K562 (cell line): ENCODE results near the gene MYCBPAP.

Experiments
- ADNP ChIP-seq: fragments of 200-800 bp; sonication (Bioruptor generic); IDR thresholded peaks from 2 replicates; pipeline ENCODE4 v1.6.1; 2016; ENCODE audit warnings: missing genetic modification characterization, missing compliant biosample characterization
- ETV6 ChIP-seq, 3 experiments: fragments of 150-350 bp in 1 of 3; sonication (generic) in 1 of 3; formaldehyde crosslinking in 1 of 3; IDR thresholded peaks; 2 replicates each; pipeline versions ENCODE4 v1.6.1 to v1.8.0; 2014 to 2022; ENCODE audit warnings: borderline replicate concordance in 2 of 3, low read depth in 2 of 3, antibody characterized with exemption in 1 of 3, low read length in 1 of 3, mild to moderate bottlenecking in 1 of 3, missing genetic modification reagents in 1 of 3
- MTA3 ChIP-seq: fragments of 450-650 bp; formaldehyde crosslinking; IDR thresholded peaks from 2 replicates; pipeline ENCODE4 v1.6.1; 2017; ENCODE audit warnings: mild to moderate bottlenecking, borderline replicate concordance
- NUFIP1 ChIP-seq: fragments of 450-650 bp; IDR thresholded peaks from 2 replicates; pipeline ENCODE4 v1.6.1; 2018; ENCODE audit not compliant: partially characterized antibody
- POLR2AphosphoS5 ChIP-seq: IDR thresholded peaks from 2 replicates; pipeline ENCODE4 v1.6.1; 2011; ENCODE audit warnings: mild to moderate bottlenecking, low read depth, low read length, moderate library complexity; ENCODE audit not compliant: control insufficient read depth, insufficient read depth
- SIN3A ChIP-seq, 2 experiments: fragments of 150-350 bp in 1 of 2; IDR thresholded peaks; 2 replicates each; pipeline ENCODE4 v1.6.1; 2011 to 2016; ENCODE audit warnings: borderline replicate concordance in 2 of 2, low read depth in 2 of 2, low read length in 2 of 2, mild to moderate bottlenecking in 2 of 2, moderate library complexity in 2 of 2; ENCODE audit not compliant: control insufficient read depth in 1 of 2
- SPI1 ChIP-seq: IDR thresholded peaks from 2 replicates; pipeline ENCODE4 v1.6.1; 2011; ENCODE audit warnings: low read depth, low read length, control low read depth, borderline replicate concordance
- ZNF3 ChIP-seq: fragments of 250-450 bp; sonication (Bioruptor Pico); IDR thresholded peaks from 2 replicates; pipeline ENCODE4 v1.5.0; 2021; ENCODE audit warnings: mild to moderate bottlenecking, moderate library complexity
- TF ChIP-seq, protein P1 (sequence below): sonication (generic); formaldehyde crosslinking; IDR thresholded peaks from 2 replicates; pipeline ENCODE4 v1.8.0; 2023; ENCODE audit warnings: mild to moderate bottlenecking, missing genetic modification reagents
- TF ChIP-seq, protein P2 (sequence below): fragments of 250-450 bp; sonication (Bioruptor Pico); IDR thresholded peaks from 2 replicates; pipeline ENCODE4 v1.8.0; 2022; ENCODE audit warnings: moderate library complexity, mild to moderate bottlenecking, inconsistent platforms
- TF ChIP-seq, protein P3 (sequence below), 3 experiments: IDR thresholded peaks in 2 of 3; conservative IDR thresholded peaks in 1 of 3; 2 replicates each; pipeline ENCODE4 v1.5.1; 2011 to 2012; ENCODE audit warnings: low read length in 3 of 3, mild to moderate bottlenecking in 3 of 3, control low read depth in 2 of 3, improper control_type of control experiment in 1 of 3, inconsistent platforms in 1 of 3, low read depth in 1 of 3, mixed read lengths in 1 of 3, moderate library complexity in 1 of 3; ENCODE audit not compliant: insufficient read depth in 2 of 3
- TF ChIP-seq, protein P4 (sequence below): IDR thresholded peaks from 2 replicates; pipeline ENCODE4 v1.6.1; 2014; ENCODE audit warnings: antibody characterized with exemption

DNA sequence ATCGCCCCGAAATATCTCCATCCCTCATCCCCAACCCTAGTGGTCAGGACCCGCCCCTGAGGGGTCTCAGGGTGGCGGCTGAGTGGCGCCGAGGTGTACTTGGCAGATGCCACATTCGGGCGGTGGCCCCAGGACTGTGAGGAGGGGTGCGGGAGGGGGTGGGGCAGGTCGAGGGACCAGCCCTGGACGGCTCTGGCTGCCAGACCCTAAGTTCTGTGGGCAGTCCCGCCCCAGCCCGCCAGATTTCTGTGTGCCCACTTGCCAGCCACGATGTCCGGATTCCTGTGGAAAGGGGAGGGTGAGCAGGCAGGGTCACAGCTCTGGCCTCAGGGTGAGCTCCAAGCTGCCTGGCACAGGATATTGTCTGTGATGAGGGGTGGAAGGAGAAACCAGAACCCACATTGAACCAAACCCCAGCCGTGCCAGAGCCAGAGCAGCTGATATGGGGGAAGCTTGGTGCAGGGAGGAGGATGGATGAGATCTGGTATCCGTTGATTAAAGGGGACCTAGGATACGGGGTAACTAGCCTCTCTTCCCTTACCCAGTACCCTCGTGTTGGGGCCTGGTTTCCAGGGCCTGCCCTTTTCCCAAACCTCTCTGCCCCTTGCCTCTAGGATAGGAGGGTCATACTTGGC lies 38.5 kb upstream of the MYCBPAP start:
- TF ChIP-seq ETV6 (IDR thresholded peaks at IDR 0.05; ENCODE audit: borderline replicate concordance in 1 of 2, low read depth in 2 of 2, low read length in 1 of 2) (no peak), ETV6 (CRISPR knock-in tag; IDR thresholded peaks at IDR 0.05; ENCODE audit: borderline replicate concordance) (no peak), NUFIP1 (no peak), ZNF3 (CRISPR knock-in tag) (no peak), SIN3A (IDR thresholded peaks at IDR 0.05; ENCODE audit: borderline replicate concordance in 2 of 2, control insufficient read depth in 1 of 2, low read depth in 2 of 2, low read length in 2 of 2) (no peak), ADNP (no peak), SPI1 (no peak), POLR2AphosphoS5 (no peak), MTA3 (no peak)
- TF ChIP-seq, protein P1, sequence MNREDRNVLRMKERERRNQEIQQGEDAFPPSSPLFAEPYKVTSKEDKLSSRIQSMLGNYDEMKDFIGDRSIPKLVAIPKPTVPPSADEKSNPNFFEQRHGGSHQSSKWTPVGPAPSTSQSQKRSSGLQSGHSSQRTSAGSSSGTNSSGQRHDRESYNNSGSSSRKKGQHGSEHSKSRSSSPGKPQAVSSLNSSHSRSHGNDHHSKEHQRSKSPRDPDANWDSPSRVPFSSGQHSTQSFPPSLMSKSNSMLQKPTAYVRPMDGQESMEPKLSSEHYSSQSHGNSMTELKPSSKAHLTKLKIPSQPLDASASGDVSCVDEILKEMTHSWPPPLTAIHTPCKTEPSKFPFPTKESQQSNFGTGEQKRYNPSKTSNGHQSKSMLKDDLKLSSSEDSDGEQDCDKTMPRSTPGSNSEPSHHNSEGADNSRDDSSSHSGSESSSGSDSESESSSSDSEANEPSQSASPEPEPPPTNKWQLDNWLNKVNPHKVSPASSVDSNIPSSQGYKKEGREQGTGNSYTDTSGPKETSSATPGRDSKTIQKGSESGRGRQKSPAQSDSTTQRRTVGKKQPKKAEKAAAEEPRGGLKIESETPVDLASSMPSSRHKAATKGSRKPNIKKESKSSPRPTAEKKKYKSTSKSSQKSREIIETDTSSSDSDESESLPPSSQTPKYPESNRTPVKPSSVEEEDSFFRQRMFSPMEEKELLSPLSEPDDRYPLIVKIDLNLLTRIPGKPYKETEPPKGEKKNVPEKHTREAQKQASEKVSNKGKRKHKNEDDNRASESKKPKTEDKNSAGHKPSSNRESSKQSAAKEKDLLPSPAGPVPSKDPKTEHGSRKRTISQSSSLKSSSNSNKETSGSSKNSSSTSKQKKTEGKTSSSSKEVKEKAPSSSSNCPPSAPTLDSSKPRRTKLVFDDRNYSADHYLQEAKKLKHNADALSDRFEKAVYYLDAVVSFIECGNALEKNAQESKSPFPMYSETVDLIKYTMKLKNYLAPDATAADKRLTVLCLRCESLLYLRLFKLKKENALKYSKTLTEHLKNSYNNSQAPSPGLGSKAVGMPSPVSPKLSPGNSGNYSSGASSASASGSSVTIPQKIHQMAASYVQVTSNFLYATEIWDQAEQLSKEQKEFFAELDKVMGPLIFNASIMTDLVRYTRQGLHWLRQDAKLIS (CRISPR knock-in tag): no peak
- TF ChIP-seq, protein P2, sequence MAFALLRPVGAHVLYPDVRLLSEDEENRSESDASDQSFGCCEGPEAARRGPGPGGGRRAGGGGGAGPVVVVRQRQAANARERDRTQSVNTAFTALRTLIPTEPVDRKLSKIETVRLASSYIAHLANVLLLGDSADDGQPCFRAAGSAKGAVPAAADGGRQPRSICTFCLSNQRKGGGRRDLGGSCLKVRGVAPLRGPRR (CRISPR knock-in tag): no peak
- TF ChIP-seq, protein P3, sequence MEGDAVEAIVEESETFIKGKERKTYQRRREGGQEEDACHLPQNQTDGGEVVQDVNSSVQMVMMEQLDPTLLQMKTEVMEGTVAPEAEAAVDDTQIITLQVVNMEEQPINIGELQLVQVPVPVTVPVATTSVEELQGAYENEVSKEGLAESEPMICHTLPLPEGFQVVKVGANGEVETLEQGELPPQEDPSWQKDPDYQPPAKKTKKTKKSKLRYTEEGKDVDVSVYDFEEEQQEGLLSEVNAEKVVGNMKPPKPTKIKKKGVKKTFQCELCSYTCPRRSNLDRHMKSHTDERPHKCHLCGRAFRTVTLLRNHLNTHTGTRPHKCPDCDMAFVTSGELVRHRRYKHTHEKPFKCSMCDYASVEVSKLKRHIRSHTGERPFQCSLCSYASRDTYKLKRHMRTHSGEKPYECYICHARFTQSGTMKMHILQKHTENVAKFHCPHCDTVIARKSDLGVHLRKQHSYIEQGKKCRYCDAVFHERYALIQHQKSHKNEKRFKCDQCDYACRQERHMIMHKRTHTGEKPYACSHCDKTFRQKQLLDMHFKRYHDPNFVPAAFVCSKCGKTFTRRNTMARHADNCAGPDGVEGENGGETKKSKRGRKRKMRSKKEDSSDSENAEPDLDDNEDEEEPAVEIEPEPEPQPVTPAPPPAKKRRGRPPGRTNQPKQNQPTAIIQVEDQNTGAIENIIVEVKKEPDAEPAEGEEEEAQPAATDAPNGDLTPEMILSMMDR (IDR thresholded peaks at IDR 0.05 in 2 of 3, conservative IDR thresholded peaks at IDR 0.05 in 1 of 3; ENCODE audit: insufficient read depth in 2 of 3, low read depth in 1 of 3, low read length in 3 of 3): no peak
- TF ChIP-seq, protein P4, sequence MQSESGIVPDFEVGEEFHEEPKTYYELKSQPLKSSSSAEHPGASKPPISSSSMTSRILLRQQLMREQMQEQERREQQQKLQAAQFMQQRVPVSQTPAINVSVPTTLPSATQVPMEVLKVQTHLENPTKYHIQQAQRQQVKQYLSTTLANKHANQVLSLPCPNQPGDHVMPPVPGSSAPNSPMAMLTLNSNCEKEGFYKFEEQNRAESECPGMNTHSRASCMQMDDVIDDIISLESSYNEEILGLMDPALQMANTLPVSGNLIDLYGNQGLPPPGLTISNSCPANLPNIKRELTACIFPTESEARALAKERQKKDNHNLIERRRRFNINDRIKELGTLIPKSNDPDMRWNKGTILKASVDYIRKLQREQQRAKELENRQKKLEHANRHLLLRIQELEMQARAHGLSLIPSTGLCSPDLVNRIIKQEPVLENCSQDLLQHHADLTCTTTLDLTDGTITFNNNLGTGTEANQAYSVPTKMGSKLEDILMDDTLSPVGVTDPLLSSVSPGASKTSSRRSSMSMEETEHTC: no peak
